Prostate gland (tissue), 2 donors: Measurements from ENCODE around the gene OR52M1.

Source experiments
- POLR2A ChIP-seq: fragments of 450-650 bp; IDR thresholded peaks from one replicate; pipeline ENCODE4 v1.6.1; 2016; ENCODE audit warnings: antibody characterized with exemption, mild to moderate bottlenecking
- POLR2AphosphoS5 ChIP-seq: sonication (generic); formaldehyde crosslinking; IDR thresholded peaks from one replicate; pipeline ENCODE4 v1.6.1; 2017; ENCODE audit warnings: antibody characterized with exemption
- TF ChIP-seq, protein P1 (sequence below), 4 experiments: fragments of 200-600 bp in 2 of 4; fragments of 450-650 bp in 2 of 4; sonication (generic) in 2 of 4; IDR thresholded peaks; 1 replicate in 3 of 4; 2 replicates in 1 of 4; pipeline ENCODE4 v1.5.1; 2016 to 2019; ENCODE audit warnings: antibody characterized with exemption in 4 of 4, mild to moderate bottlenecking in 2 of 4, moderate library complexity in 2 of 4

DNA sequence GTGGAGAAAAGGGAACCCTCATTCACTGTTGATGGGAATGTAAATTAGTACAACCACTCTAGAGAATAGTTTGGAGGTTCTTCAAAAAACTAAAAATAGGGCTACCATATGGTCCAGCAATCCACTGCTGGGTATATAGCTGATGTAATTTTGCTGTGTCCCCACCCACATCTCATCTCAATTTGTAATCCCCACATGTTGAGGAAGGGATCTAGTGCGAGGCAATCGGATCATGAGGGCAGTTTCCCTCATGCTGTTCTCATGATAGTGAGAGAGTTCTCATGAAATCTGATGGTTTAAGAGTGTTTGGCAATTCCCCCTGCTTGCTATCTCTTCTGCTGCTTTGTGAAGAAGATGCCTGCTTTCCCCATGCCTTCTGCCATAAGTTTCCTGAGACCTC is 17.1 kb upstream of the OR52M1 start:
- TF ChIP-seq POLR2A = no peak
- TF ChIP-seq, protein P1, sequence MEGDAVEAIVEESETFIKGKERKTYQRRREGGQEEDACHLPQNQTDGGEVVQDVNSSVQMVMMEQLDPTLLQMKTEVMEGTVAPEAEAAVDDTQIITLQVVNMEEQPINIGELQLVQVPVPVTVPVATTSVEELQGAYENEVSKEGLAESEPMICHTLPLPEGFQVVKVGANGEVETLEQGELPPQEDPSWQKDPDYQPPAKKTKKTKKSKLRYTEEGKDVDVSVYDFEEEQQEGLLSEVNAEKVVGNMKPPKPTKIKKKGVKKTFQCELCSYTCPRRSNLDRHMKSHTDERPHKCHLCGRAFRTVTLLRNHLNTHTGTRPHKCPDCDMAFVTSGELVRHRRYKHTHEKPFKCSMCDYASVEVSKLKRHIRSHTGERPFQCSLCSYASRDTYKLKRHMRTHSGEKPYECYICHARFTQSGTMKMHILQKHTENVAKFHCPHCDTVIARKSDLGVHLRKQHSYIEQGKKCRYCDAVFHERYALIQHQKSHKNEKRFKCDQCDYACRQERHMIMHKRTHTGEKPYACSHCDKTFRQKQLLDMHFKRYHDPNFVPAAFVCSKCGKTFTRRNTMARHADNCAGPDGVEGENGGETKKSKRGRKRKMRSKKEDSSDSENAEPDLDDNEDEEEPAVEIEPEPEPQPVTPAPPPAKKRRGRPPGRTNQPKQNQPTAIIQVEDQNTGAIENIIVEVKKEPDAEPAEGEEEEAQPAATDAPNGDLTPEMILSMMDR (IDR thresholded peaks at IDR 0.05) = no peak
- TF ChIP-seq POLR2AphosphoS5 = no peak
